T47D (cell line): Measurements from ENCODE around the gene RANBP10.

Experiments used
- DNase-seq, 2 experiments: peaks; one replicate each; pipeline versions ENCODE4 v3.0.0 to v3.0.0-alpha.2; 2011 to 2012; ENCODE audit warnings: low read depth in 1 of 2, low spot score in 1 of 2
- JUND ChIP-seq: IDR thresholded peaks from 2 replicates; pipeline ENCODE4 v1.6.1; 2012; ENCODE audit warnings: low read depth
- in situ Hi-C: cut with HindIII; loops from 2 replicates; pipeline ENCODE4 v1.10.0; 2016; ENCODE audit warnings: low sequenced_read_pairs, low pct_unique_long_range_greater_than_20kb

RANBP10 gene

GRCh38 chr16:67782567-67783352, 23.6 kb downstream of the RANBP10 start:
- in situ Hi-C loops: no loop called here
- no peak for TF ChIP-seq JUND
- no peak for DNase-seq

DNA sequence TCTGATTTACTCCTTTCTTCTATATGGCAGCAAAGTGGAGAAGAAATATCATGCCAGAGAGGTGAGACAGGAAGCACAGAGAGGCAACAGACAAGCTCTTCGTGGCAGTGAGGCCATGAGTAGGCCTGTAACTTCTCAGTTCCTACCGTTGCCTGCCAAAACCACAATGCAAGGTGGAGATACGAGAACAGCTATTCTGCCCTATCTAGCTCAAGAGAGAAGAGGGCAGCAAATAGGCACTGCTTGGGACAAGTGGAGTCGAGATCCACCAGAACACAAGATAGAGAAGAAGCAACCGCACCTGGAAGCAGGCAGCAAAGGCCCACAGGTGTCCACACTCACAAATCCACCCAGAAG, 24.8 kb downstream of the RANBP10 start:
- in situ Hi-C loops: no loop called here
- no peak for TF ChIP-seq JUND
- DNase-seq: no peak

DNA sequence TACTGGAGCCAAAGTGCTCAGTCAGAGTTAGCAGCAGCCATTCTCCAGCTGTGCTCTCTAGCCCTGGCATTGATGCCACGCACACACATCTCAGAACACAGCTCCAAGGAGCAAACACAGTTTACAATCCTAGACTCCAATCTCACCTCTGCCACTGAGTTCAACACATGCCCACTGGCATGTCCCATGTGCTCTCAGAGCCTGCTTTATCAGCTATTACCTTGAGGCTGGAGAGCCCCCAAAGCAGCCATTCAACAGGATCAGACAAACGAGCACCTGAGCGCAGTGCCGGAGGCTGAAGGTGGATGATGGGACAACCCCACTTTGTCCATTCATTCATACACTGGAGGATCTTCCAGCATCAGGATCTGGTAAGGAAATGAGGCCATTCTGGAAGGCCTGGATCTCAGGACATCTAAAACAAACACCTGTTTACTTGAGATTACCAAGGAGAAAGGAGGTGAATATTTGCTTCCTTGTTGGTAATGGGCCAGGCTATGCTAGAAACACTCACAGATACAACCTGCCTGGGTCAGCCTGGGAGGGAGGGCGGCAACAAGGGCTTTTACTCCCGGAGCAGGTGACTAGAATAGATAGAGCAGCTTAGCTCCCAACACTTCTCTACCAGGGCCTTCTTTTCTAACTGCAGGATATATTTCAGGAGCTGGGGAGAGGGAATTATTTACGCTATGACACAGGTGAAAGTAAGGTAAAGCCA, 25.4 kb downstream of the RANBP10 start:
- in situ Hi-C loops: no loop called here

GRCh38 chr16:67779256-67780014, 26.9 kb downstream of the RANBP10 start:
- no peak for TF ChIP-seq JUND
- DNase-seq: no peak
- in situ Hi-C loops: no loop called here

More for the DNA sequence above, 25.4 kb downstream of the RANBP10 start:
- TF ChIP-seq JUND: no peak
- DNase-seq: peak in 1 of 2 experiments; percentile 34

- no peak for DNase-seq
- no peak for TF ChIP-seq JUND
- in situ Hi-C loops: no loop called here
Observed at GRCh38 chr16:67775273-67775672, 31.1 kb downstream of the RANBP10 start.

DNA sequence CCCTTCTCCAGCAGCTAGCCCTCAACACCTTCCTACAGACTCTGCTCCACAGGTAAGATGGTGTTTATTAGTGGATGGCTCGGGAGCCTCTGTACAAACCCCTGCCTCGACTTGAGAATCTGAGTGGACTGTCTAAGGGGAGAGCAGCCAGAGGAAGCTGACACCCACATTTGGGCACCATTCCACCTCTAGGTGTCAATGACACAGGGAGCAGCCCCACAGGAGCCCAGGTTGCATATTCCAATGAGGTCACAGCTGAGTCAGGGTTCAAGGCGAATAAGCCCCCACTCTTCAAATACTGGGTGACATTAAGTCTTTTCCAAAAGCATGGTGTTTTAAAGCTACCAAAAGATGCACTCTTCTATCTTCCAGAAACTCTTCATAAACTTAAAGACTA, 31.9 kb downstream of the RANBP10 start:
- in situ Hi-C loops: no loop called here
- DNase-seq: no peak
- no peak for TF ChIP-seq JUND

- in situ Hi-C loops: no loop called here
- no peak for TF ChIP-seq JUND
Observed at GRCh38 chr16:67773569-67774456, 32.5 kb downstream of the RANBP10 start.

DNA sequence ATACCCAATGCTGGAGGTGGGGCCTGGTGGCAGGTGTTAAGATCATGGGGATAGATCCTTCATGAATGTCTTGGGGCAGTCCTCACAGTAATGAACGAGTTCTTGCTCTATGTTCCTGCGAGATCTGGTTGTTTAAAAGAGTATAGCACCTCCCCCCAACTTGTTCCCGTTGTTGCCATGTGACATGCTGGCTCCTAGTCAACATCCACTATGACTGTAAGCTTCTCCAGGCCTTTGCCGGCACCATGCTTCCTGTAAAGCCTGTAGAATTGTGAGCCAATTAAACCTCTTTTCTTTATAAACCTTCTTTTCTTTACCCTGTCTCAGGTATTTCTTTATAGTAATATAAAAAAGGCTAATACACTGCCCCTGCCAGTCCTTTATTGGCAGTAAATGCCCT, 33.3 kb downstream of the RANBP10 start:
- TF ChIP-seq JUND: no peak
- in situ Hi-C loops: no loop called here
- no peak for DNase-seq

More at GRCh38 chr16:67773569-67774456, 32.5 kb downstream of the RANBP10 start:
- no peak for DNase-seq

- DNase-seq: no peak
- TF ChIP-seq JUND: no peak
- in situ Hi-C loops: no loop called here
Observed at GRCh38 chr16:67770346-67770991, 35.9 kb downstream of the RANBP10 start.

DNA sequence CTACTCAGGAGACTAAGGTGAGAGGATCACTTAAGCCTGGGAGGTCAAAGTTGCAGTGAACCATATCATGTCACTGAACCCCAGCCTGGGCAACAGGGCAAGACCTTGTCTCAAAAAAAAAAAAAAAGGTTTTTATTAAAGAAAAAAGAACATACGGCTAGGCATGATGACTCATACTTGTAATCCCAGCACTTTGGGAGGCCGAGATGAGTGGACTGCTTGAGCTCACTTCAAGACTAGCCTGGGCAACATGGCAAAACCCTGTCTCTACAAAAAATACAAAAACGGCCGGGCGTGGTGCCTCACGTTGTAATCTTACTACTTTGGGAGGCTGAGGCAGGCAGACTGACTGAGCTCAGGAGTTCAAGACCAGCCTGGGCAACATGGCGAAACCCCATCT, 38.4 kb downstream of the RANBP10 start:
- in situ Hi-C loops: no loop called here

DNA sequence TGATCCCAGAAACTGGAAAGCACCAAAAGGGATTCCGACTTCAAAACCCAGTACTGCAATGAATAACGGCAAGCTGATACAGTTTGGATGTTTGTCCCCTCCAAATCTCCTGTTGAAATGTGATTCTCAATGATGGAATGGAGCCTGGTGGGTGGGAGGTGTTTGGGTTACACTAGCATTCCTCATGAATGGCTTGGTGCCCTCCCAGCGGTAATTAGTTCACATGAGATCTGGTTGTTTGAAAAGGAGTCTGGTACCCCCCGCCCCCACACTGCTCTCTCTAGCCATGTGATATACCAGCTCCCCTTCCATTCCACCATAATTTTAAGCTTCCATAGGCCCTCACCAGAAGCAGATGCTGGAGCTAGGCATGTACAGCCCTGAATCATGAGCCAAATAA, 40.1 kb downstream of the RANBP10 start:
- in situ Hi-C loops: no loop called here
- no peak for DNase-seq
- TF ChIP-seq JUND: no peak

More for the DNA sequence above, 38.4 kb downstream of the RANBP10 start:
- DNase-seq: no peak
- no peak for TF ChIP-seq JUND

DNA sequence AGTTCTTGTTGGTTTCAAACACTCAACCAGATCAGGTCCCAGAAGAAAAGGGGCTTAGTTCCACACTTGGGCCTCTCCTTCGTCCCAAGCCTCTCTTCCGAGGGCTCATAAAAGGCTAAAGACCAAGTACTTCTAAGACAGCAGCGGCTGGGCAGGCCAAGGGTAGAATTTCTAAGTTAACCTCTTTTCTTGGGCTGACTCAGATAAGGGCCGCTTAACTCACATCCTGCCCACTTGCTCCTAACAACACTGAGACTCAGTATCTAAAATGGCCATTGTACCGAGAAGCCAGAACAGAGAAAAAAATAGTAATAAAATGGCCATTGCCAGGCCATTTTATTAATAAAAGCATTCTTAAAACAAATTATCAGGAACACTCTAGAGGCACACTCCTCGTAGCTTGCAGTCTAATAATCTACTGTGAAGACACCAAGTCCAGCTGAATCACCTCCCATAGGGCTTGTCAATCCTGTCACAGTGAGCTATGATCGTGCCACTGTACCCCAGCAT, 42.1 kb downstream of the RANBP10 start:
- in situ Hi-C loops: no loop called here
- DNase-seq: no peak
- TF ChIP-seq JUND: no peak
